K562 (cell line): ENCODE results near the gene DDX39A. TPM values are rescaled to one million over a fixed set of nuclear protein-coding genes. Genes with fewer than 3 reads are reported as not detected.

Experiments
- ATAC-seq: fragments of 200-7000 bp; cut with Tn5 transposase; 3 replicates; pipeline ENCODE4 v1.9.1; 2020; ENCODE audit warnings: moderate library complexity
- BruUV-seq: library from RNA; stranded (reverse); fragments of 400-500 nt; replicated peaks from 2 replicates; lab custom pipeline; 2021; lab: Mats Ljungman, UMichigan
- CTCF ChIA-PET: fragments of 300-600 bp; formaldehyde crosslinking; extraction: SDS; loops from one replicate; lab custom pipeline; 2021; ENCODE audit warnings: low intra/inter-chr PET ratio; lab: Yijun Ruan, JAX
- POLR2A ChIA-PET: fragments of 300-600, 350-650 bp; sonication (Branson Sonifier 250); formaldehyde crosslinking; extraction: SDS; loops from one replicate; lab custom pipeline; 2021; ENCODE audit warnings: antibody characterized with exemption, inconsistent platforms; lab: Yijun Ruan, JAX
- DNase-seq, 4 experiments: peaks; one replicate each; pipeline versions ENCODE4 v3.0.0 to v3.0.0-alpha.2; 2011 to 2018; ENCODE audit warnings: low spot score in 3 of 4, mixed read lengths in 3 of 4; ENCODE audit errors: extremely low read depth in 1 of 4
- FAIRE-seq: peaks from 2 replicates; lab custom pipeline; 2011; peaks lifted over from hg19 to GRCh38; lab: Jason Lieb, UNC
- H2AFZ ChIP-seq: 2 replicates; pipeline ENCODE4 v1.6.0; 2011; ENCODE audit warnings: low read depth, low read length, control low read depth, inconsistent platforms
- H3K27ac ChIP-seq: fragments of 200-600 bp; 3 replicates; pipeline ENCODE4 v1.8.0; 2011; ENCODE audit warnings: low read depth, mild to moderate bottlenecking, control low read depth, inconsistent platforms, low read length, moderate library complexity, mixed read lengths; ENCODE audit errors: extremely low read depth
- H3K27me3 ChIP-seq, 2 experiments: fragments of 300-600 bp in 1 of 2; 2 replicates in 1 of 2; 3 replicates in 1 of 2; pipeline versions ENCODE4 v1.6.0 to v1.8.0; 2011; ENCODE audit warnings: inconsistent platforms in 2 of 2, low read length in 2 of 2, mild to moderate bottlenecking in 1 of 2, mixed read lengths in 1 of 2, moderate library complexity in 1 of 2; ENCODE audit not compliant: control insufficient read depth in 2 of 2, insufficient read depth in 2 of 2
- H3K36me3 ChIP-seq: fragments of 300-600 bp; 3 replicates; pipeline ENCODE4 v1.8.0; 2011; ENCODE audit warnings: mild to moderate bottlenecking, low read length, inconsistent platforms; ENCODE audit not compliant: control insufficient read depth, insufficient read depth
- H3K4me1 ChIP-seq, 2 experiments: fragments of 200-600 bp in 1 of 2; replicated peaks in 1 of 2; 2 replicates in 1 of 2; 3 replicates in 1 of 2; pipeline versions ENCODE4 v1.5.1 to v1.8.0; 2011; ENCODE audit warnings: inconsistent platforms in 2 of 2, low read length in 2 of 2, mild to moderate bottlenecking in 1 of 2, mixed read lengths in 1 of 2, moderate library complexity in 1 of 2; ENCODE audit not compliant: control insufficient read depth in 2 of 2, insufficient read depth in 2 of 2
- H3K4me2 ChIP-seq: 2 replicates; pipeline ENCODE4 v1.6.1; 2011; ENCODE audit warnings: low read length, control low read depth, inconsistent platforms, mixed read lengths; ENCODE audit not compliant: insufficient read depth
- H3K4me3 ChIP-seq: fragments of 200-600 bp; sonication (generic), shearing (Covaris generic); 2 replicates; pipeline ENCODE4 v1.5.1; 2016; ENCODE audit warnings: control low read depth, inconsistent platforms
- H3K79me2 ChIP-seq: fragments of 200-600 bp; 3 replicates; pipeline ENCODE4 v1.8.0; 2011; ENCODE audit warnings: low read length, inconsistent platforms; ENCODE audit not compliant: control insufficient read depth, insufficient read depth
- H3K9ac ChIP-seq, 2 experiments: 2 replicates each; pipeline versions ENCODE4 v1.6.0 to v1.6.1; 2011; ENCODE audit warnings: low read depth in 2 of 2, low read length in 2 of 2, control low read depth in 1 of 2, inconsistent platforms in 1 of 2, mild to moderate bottlenecking in 1 of 2, mixed read lengths in 1 of 2; ENCODE audit not compliant: insufficient read depth in 1 of 2
- H3K9me1 ChIP-seq: one replicate; pipeline ENCODE4 v1.6.0; 2011; ENCODE audit warnings: inconsistent platforms, mild to moderate bottlenecking, low read length, moderate library complexity; ENCODE audit not compliant: control insufficient read depth, insufficient read depth
- H3K9me3 ChIP-seq: replicated peaks from 2 replicates; pipeline ENCODE4 v1.5.1; 2011; ENCODE audit warnings: low read depth, low read length, inconsistent platforms; ENCODE audit not compliant: control insufficient read depth, insufficient read depth
- H4K20me1 ChIP-seq: replicated peaks from 2 replicates; pipeline ENCODE4 v1.6.1; 2011; ENCODE audit warnings: low read length, inconsistent platforms, mixed read lengths; ENCODE audit not compliant: control insufficient read depth, insufficient read depth
- ARID2 ChIP-seq: fragments of 450-650 bp; IDR thresholded peaks from 2 replicates; pipeline ENCODE4 v1.6.1; 2017; ENCODE audit warnings: antibody characterized with exemption, mild to moderate bottlenecking
- CBX2 ChIP-seq: fragments of 200-600 bp; sonication (generic); IDR thresholded peaks from one replicate; pipeline ENCODE4 v1.6.1; 2012; ENCODE audit warnings: mild to moderate bottlenecking, low read length, inconsistent platforms; ENCODE audit not compliant: insufficient read depth, poor library complexity, severe bottlenecking
- CREB1 ChIP-seq, 2 experiments: sonication (generic) in 1 of 2; formaldehyde crosslinking in 1 of 2; IDR thresholded peaks; 2 replicates each; pipeline versions ENCODE4 v1.6.1 to v1.8.0; 2012 to 2022; ENCODE audit warnings: inconsistent platforms in 1 of 2, mild to moderate bottlenecking in 1 of 2, missing genetic modification reagents in 1 of 2, moderate library complexity in 1 of 2
- ETV6 ChIP-seq, 3 experiments: fragments of 150-350 bp in 1 of 3; sonication (generic) in 1 of 3; formaldehyde crosslinking in 1 of 3; IDR thresholded peaks; 2 replicates each; pipeline versions ENCODE4 v1.6.1 to v1.8.0; 2014 to 2022; ENCODE audit warnings: borderline replicate concordance in 2 of 3, low read depth in 2 of 3, antibody characterized with exemption in 1 of 3, low read length in 1 of 3, mild to moderate bottlenecking in 1 of 3, missing genetic modification reagents in 1 of 3
- HLTF ChIP-seq: fragments of 450-650 bp; IDR thresholded peaks from 2 replicates; pipeline ENCODE4 v1.6.1; 2016
- IFI16 ChIP-seq: fragments of 250-450 bp; sonication (Bioruptor Pico); IDR thresholded peaks from 2 replicates; pipeline ENCODE4 v2.1.2; 2022; ENCODE audit warnings: mild to moderate bottlenecking, inconsistent platforms
- LCOR ChIP-seq: sonication (generic); formaldehyde crosslinking; IDR thresholded peaks from 2 replicates; pipeline ENCODE4 v1.8.0; 2022; ENCODE audit warnings: mild to moderate bottlenecking, missing genetic modification reagents
- MED1 ChIP-seq: sonication (generic); formaldehyde crosslinking; IDR thresholded peaks from 2 replicates; pipeline ENCODE4 v1.8.1; 2023; ENCODE audit warnings: missing genetic modification reagents, borderline replicate concordance
- NCOA2 ChIP-seq, 2 experiments: fragments of 450-650 bp; IDR thresholded peaks; 2 replicates each; pipeline ENCODE4 v1.6.1; 2018; ENCODE audit warnings: mild to moderate bottlenecking in 2 of 2, moderate library complexity in 1 of 2; ENCODE audit not compliant: partially characterized antibody in 2 of 2
- PML ChIP-seq: IDR thresholded peaks from 2 replicates; pipeline ENCODE4 v1.6.1; 2012; ENCODE audit warnings: low read length, inconsistent platforms
- POLR2G ChIP-seq: fragments of 200-400 bp; formaldehyde crosslinking; IDR thresholded peaks from 2 replicates; pipeline ENCODE4 v1.6.1; 2017; ENCODE audit warnings: low read depth, mild to moderate bottlenecking, antibody characterized with exemption, low read length, moderate library complexity
- RBFOX2 ChIP-seq: fragments of 200-400 bp; formaldehyde crosslinking; IDR thresholded peaks from 2 replicates; pipeline ENCODE4 v1.6.1; 2017; ENCODE audit warnings: low read depth, mild to moderate bottlenecking, low read length, moderate library complexity
- RBM22 ChIP-seq: fragments of 200-400 bp; formaldehyde crosslinking; IDR thresholded peaks from 2 replicates; pipeline ENCODE4 v1.6.1; 2018; ENCODE audit warnings: low read length, low read depth; ENCODE audit not compliant: poor library complexity, severe bottlenecking
- SRSF1 ChIP-seq: fragments of 200-400 bp; formaldehyde crosslinking; IDR thresholded peaks from 2 replicates; pipeline ENCODE4 v1.6.1; 2017; ENCODE audit warnings: mild to moderate bottlenecking, low read depth, low read length, moderate library complexity
- TFAM ChIP-seq: fragments of 250-450 bp; sonication (Bioruptor Pico); conservative IDR thresholded peaks from 2 replicates; pipeline ENCODE4 v1.5.0; 2021; ENCODE audit warnings: mild to moderate bottlenecking, moderate library complexity
- TGIF2 ChIP-seq: sonication (generic); formaldehyde crosslinking; IDR thresholded peaks from 2 replicates; pipeline ENCODE4 v1.8.1; 2022; ENCODE audit warnings: mild to moderate bottlenecking, missing genetic modification reagents, moderate library complexity
- U2AF1 ChIP-seq: fragments of 200-400 bp; formaldehyde crosslinking; optimal IDR thresholded peaks from 2 replicates; pipeline ENCODE3; 2017; ENCODE audit warnings: mild to moderate bottlenecking, low read depth, low read length, moderate library complexity
- ZNF239 ChIP-seq: fragments of 250-450 bp; sonication (Bioruptor Pico); IDR thresholded peaks from 2 replicates; pipeline ENCODE4 v1.4.0; 2020; ENCODE audit warnings: mild to moderate bottlenecking
- ZNF311 ChIP-seq: fragments of 250-450 bp; sonication (Bioruptor Pico); IDR thresholded peaks from 2 replicates; pipeline ENCODE4 v1.4.0; 2020; ENCODE audit warnings: mild to moderate bottlenecking, moderate library complexity
- ZNF431 ChIP-seq: sonication (generic); formaldehyde crosslinking; IDR thresholded peaks from 2 replicates; pipeline ENCODE4 v1.8.0; 2022; ENCODE audit warnings: mild to moderate bottlenecking, missing genetic modification reagents
- ZNF764 ChIP-seq: fragments of 250-450 bp; sonication (Bioruptor Pico); IDR thresholded peaks from 2 replicates; pipeline ENCODE4 v1.4.0; 2020; ENCODE audit warnings: low read depth, mild to moderate bottlenecking, moderate library complexity
- ZNF77 ChIP-seq: fragments of 250-450 bp; sonication (Bioruptor Pico); IDR thresholded peaks from 2 replicates; pipeline ENCODE4 v1.5.0; 2020
- WGBS: fragments of 100-300 bp; shearing (Covaris generic); methylation state at CpG from one replicate; pipeline ENCODE4 v1.1.6; 2016; ENCODE audit warnings: low coverage, mixed read lengths; ENCODE audit not compliant: insufficient coverage; ENCODE audit errors: missing lambda C conversion rate; 5-methylcytosine and 5-hydroxymethylcytosine counted together
- in situ Hi-C: fragments of 300-500 bp; cut with MboI; formaldehyde crosslinking; loops from 4 replicates; pipeline ENCODE4 v1.15.0; 2018; ENCODE audit warnings: inconsistent platforms, mixed read lengths
- intact Hi-C: fragments of 100-400 bp; cut with micrococcal nuclease; formaldehyde crosslinking; loops from 2 replicates; pipeline ENCODE4 v1.14.2; 2022
- polyA plus RNA-seq, 8 experiments: library from polyadenylated mRNA; depleted of rRNA in 4 of 8; stranded (reverse) in 5 of 8; unstranded in 3 of 8; fragments of >200 nt; fragmentation: Nextera tagmentation in 2 of 8; fragmentation: Illumina TruSeq in 1 of 8; extraction: Ambion mirVana in 2 of 8; extraction: Trizol in 1 of 8; gene quantifications; 2 replicates each; pipeline versions ENCODE4 v1.2.1 to v1.2.3, GENCODE V29; 2011 to 2014; ENCODE audit warnings: inconsistent platforms in 1 of 8, missing spikeins in 1 of 8
- total RNA-seq, 7 experiments: library from RNA; depleted of rRNA in 6 of 7; stranded (reverse); fragments of >200 nt in 6 of 7; fragmentation: Illumina TruSeq in 2 of 7; extraction: Trizol in 2 of 7; gene quantifications; 2 replicates each; pipeline versions ENCODE4 v1.2.1 to v1.2.3, GENCODE V29; 2011 to 2021; ENCODE audit warnings: low replicate concordance in 1 of 7
- TF ChIP-seq, protein P1 (sequence below): IDR thresholded peaks from 2 replicates; pipeline ENCODE4 v1.6.1; 2011; ENCODE audit not compliant: insufficient read length; ENCODE audit errors: extremely low read depth

DDX39A gene
- total and polyA plus RNA-seq, 9 of the 15 experiments (the other 6 are each of a cell fraction or from before 2014, with no cell fraction given): 90.3 to 250 (median 188) TPM

DNA sequence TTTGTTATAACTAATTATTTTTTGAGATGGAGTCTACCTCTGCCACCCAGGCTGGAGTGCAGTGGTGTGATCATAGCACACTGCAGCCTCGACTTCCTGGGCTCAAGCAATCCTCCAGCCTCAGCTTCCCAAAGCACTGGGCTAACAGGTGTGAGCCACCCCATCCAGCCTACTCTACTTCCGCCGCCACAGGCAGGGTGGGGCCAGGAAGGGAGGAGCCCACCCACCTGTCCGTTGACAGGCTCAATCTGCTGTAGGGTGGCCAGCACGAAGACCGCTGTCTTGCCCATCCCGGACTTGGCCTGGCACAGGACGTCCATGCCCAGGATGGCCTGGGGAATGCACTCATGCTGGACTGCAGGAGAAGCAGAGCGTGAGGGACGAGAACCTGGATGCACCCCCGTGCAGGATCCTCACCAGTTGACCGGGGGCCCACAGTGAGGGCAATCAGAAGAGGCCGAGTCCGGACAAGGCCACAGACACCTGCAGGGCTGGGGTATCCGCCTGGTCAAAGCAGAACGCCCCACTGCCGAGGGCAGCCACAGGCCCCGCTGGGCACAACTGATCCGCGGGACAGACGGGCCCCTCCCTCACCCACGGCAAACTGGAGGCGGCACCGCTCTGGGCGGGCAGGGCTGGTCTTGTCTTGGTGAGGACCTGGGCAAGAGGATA is 6.7 kb downstream of the DDX39A start:
- no peak overlapping the region for H2AFZ ChIP-seq
- intact Hi-C loops: no loop called here
- peaks cover 65% of the 10 kb centered on the region for H3K79me2 ChIP-seq
- H3K4me1 ChIP-seq: peaks cover 14 to 61% of the 10 kb centered on the region in 2 experiments
- no peak overlapping the region for H3K4me3 ChIP-seq
- peaks cover 99% of the 10 kb centered on the region for H3K36me3 ChIP-seq
- no peaks in the 10 kb centered on the region for H3K9me3 ChIP-seq
- no peaks in the 10 kb centered on the region for H3K27me3 ChIP-seq
- H3K9me1 ChIP-seq: peaks cover 19% of the 10 kb centered on the region
- BruUV-seq: no TSS peak
- POLR2A ChIA-PET: interaction anchor here (1.6 kb wide), 1 partner anchor 275 kb away, joined by 3 read pairs; no protein-coding TSS in a partner anchor
- H4K20me1 ChIP-seq: peaks cover 80% of the 10 kb centered on the region
- 87% methylated on average over 12 of the region's 25 CpGs for WGBS
- ATAC-seq (no peak), DNase-seq (peak in 2 of 4 experiments; percentile 4 to 5), FAIRE-seq (no peak)
- peak overlapping the region in 1 of 2 experiments; percentile 65; a peak in 2 of 4 replicates for H3K9ac ChIP-seq
- H3K27ac ChIP-seq: no peak overlapping the region
- H3K4me2 ChIP-seq: no peak overlapping the region
- CTCF ChIA-PET: no interaction called here
- in situ Hi-C loops: no loop called here
- TF ChIP-seq CREB1 (IDR thresholded peaks at IDR 0.05): no peak
- 0 out of 2 replicates have a peak, but pooled peaks have one; percentile 19 for TF ChIP-seq CREB1 (CRISPR knock-in tag; IDR thresholded peaks at IDR 0.05)
- TF ChIP-seq RBFOX2: peak; percentile 74
- TF ChIP-seq ZNF239 (CRISPR knock-in tag): no peak
- TF ChIP-seq CBX2: no peak
- TF ChIP-seq ZNF311: no peak
- no peak for TF ChIP-seq ZNF764 (CRISPR knock-in tag)
- no peak for TF ChIP-seq IFI16 (CRISPR knock-in tag)
- no peak for TF ChIP-seq PML
- TF ChIP-seq ZNF431 (CRISPR knock-in tag): no peak
- TF ChIP-seq NCOA2 (IDR thresholded peaks at IDR 0.05; ENCODE audit: partially characterized antibody in 2 of 2): no peak
- TF ChIP-seq TGIF2 (CRISPR knock-in tag): 0 out of 2 replicates have a peak, but pooled peaks have one; percentile 41
- TF ChIP-seq SRSF1: 0 out of 2 replicates have a peak, but pooled peaks have one; percentile 46
- no peak for TF ChIP-seq TFAM (CRISPR knock-in tag)
- TF ChIP-seq RBM22: peak; percentile 89
- peak; percentile 71; the same call in 1 of the 2 replicates for TF ChIP-seq POLR2G
- no peak for TF ChIP-seq LCOR (CRISPR knock-in tag)
- TF ChIP-seq MED1: 0 out of 2 replicates have a peak, but pooled peaks have one; percentile 69
- TF ChIP-seq, protein P1, sequence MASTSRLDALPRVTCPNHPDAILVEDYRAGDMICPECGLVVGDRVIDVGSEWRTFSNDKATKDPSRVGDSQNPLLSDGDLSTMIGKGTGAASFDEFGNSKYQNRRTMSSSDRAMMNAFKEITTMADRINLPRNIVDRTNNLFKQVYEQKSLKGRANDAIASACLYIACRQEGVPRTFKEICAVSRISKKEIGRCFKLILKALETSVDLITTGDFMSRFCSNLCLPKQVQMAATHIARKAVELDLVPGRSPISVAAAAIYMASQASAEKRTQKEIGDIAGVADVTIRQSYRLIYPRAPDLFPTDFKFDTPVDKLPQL: no peak
- no peak for TF ChIP-seq ARID2
- TF ChIP-seq HLTF: no peak
- TF ChIP-seq ETV6 (IDR thresholded peaks at IDR 0.05; ENCODE audit: borderline replicate concordance in 1 of 2, low read depth in 2 of 2, low read length in 1 of 2): no peak
- 0 out of 2 replicates have a peak, but pooled peaks have one; percentile 24 for TF ChIP-seq ETV6 (CRISPR knock-in tag; IDR thresholded peaks at IDR 0.05; ENCODE audit: borderline replicate concordance)
- no peak for TF ChIP-seq ZNF77 (CRISPR knock-in tag)
- TF ChIP-seq U2AF1: no peak
